Vagina (tissue), 2 donors: ENCODE results near the gene KCNH1. TPM values are rescaled to one million over a fixed set of nuclear protein-coding genes. Genes with fewer than 3 reads are reported as not detected.

ENCODE experiments used
- DNase-seq, 2 donors: peaks; one replicate each; pipeline ENCODE4 v3.0.0-alpha.2; 2017; ENCODE audit errors: extremely low spot score in 2 of 2
- H3K27ac ChIP-seq: fragments of 200-600 bp; sonication (generic); one replicate; pipeline ENCODE4 v1.5.1; 2019
- H3K27me3 ChIP-seq: fragments of 200-600 bp; sonication (generic); one replicate; pipeline ENCODE4 v1.5.1; 2019
- H3K36me3 ChIP-seq, 2 donors: fragments of 200-600 bp; sonication (generic); one replicate each; pipeline ENCODE4 v1.5.1; 2017 to 2019
- H3K4me1 ChIP-seq: fragments of 200-600 bp; sonication (generic); one replicate; pipeline ENCODE4 v1.5.1; 2019
- H3K4me3 ChIP-seq, 2 donors: fragments of 200-600 bp; sonication (generic); 1 replicate in 1 of 2; 2 replicates in 1 of 2; pipeline ENCODE4 v1.5.1; 2016 to 2019
- H3K9me3 ChIP-seq: fragments of 200-600 bp; sonication (generic); one replicate; pipeline ENCODE4 v1.5.1; 2019
- POLR2A ChIP-seq, 2 donors: fragments of 450-650 bp; IDR thresholded peaks; one replicate each; pipeline ENCODE4 v1.6.1; 2017; ENCODE audit warnings: antibody characterized with exemption in 2 of 2, mild to moderate bottlenecking in 2 of 2, moderate library complexity in 2 of 2
- POLR2AphosphoS5 ChIP-seq, 2 donors: sonication (generic); formaldehyde crosslinking; IDR thresholded peaks; one replicate each; pipeline ENCODE4 v1.9.0; 2017; ENCODE audit warnings: antibody characterized with exemption in 2 of 2, mild to moderate bottlenecking in 2 of 2, low read depth in 1 of 2; ENCODE audit not compliant: insufficient read depth in 1 of 2
- intact Hi-C: fragments of 100-400 bp; cut with DNase I; formaldehyde crosslinking; loops from one replicate; pipeline ENCODE4 v1.15.1; 2023
- total RNA-seq: library from RNA; depleted of rRNA; stranded (reverse); fragments of >200 nt; gene quantifications from one replicate; pipeline ENCODE4 v1.2.3, GENCODE V29; 2016
- TF ChIP-seq, protein P1 (sequence below), 3 experiments: fragments of 450-650 bp in 2 of 3; fragments of 200-600 bp in 1 of 3; sonication (generic) in 1 of 3; IDR thresholded peaks; one replicate each; pipeline ENCODE4 v1.5.1; 2017 to 2019; ENCODE audit warnings: antibody characterized with exemption in 3 of 3, mild to moderate bottlenecking in 2 of 3, moderate library complexity in 2 of 3

The KCNH1 gene
- total RNA-seq, 1 donor from 2014 or later: 3.9 TPM

DNA sequence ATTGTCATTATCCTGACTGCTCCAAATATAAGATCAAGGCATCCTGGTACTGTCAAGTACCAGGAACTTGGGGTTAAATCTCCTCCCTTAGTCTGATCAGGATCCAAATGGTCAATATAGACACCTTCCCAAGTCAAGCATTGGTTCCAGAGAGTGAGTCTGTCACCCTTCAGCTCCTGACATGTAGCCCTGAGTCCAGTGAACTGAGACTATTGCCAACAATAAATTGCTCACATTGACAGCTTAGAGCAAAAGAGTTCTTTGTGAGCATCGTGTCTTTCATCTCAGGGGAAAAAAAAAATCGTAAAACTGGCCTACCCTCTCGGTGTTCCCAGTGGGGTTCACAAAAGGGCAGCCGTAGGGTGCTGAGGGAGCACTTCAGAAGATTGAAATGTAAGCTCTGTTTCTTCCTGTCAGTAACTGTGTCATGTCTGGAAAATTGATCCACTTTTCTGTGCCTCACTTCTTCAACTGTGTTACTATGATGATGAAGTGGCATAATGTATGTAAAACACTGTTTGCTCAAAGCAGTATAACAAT is 228.5 kb downstream of the KCNH1 start:
- Histone ChIP-seq H3K9me3 (no peaks in the 10 kb centered on the region), H3K4me1 (no peaks in the 10 kb centered on the region), H3K27ac (no peak overlapping the region), H3K27me3 (no peaks in the 10 kb centered on the region), H3K36me3 (no peaks in the 10 kb centered on the region), H3K4me3 (no peak overlapping the region)
- TF ChIP-seq, protein P1, sequence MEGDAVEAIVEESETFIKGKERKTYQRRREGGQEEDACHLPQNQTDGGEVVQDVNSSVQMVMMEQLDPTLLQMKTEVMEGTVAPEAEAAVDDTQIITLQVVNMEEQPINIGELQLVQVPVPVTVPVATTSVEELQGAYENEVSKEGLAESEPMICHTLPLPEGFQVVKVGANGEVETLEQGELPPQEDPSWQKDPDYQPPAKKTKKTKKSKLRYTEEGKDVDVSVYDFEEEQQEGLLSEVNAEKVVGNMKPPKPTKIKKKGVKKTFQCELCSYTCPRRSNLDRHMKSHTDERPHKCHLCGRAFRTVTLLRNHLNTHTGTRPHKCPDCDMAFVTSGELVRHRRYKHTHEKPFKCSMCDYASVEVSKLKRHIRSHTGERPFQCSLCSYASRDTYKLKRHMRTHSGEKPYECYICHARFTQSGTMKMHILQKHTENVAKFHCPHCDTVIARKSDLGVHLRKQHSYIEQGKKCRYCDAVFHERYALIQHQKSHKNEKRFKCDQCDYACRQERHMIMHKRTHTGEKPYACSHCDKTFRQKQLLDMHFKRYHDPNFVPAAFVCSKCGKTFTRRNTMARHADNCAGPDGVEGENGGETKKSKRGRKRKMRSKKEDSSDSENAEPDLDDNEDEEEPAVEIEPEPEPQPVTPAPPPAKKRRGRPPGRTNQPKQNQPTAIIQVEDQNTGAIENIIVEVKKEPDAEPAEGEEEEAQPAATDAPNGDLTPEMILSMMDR (IDR thresholded peaks at IDR 0.05): no peak
- TF ChIP-seq POLR2AphosphoS5 (IDR thresholded peaks at IDR 0.05; ENCODE audit: insufficient read depth in 1 of 2, low read depth in 1 of 2) (no peak), POLR2A (IDR thresholded peaks at IDR 0.05) (no peak)
- DNase-seq: no peak
- intact Hi-C loops: no loop called here

DNA sequence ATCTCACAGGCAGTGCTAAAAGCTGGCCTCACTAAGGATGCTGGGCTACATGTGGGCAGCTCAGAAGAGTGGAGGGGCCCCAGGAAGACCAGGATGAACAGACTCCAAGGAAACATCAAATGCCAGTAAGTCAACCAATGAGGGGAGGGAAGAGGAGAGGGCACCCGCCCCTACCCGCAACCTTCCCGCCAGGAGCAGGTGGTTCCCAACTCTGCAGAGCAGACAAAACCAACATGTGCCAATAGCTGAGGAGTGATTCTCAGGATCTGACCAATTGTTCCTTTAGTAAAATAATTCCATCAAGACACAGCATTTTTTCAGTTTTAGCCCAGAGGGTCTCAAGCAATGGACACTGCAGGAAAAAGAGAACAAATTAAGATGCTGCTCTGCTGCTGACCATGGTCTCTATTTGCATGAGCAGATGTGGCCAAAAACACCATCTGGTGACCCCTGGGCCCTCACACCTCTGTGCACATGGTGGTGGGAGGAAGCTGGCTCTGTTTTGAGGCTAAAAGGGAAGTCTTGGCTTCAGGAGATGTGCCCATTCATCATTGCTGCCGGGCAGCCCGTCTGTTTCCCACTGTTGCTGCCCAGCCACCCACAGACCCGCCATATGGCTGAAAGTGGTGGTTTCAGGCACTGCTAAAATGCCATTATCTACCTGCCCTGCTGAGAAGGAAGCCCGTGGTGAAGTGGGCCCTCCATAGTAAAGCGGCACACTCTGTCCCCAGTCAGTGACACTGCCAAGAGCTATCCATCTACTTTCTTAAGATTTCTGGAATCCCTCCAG is 231.8 kb downstream of the KCNH1 start:
- Histone ChIP-seq H3K27me3 (no peaks in the 10 kb centered on the region), H3K36me3 (no peaks in the 10 kb centered on the region), H3K9me3 (no peaks in the 10 kb centered on the region), H3K27ac (no peak overlapping the region), H3K4me3 (no peak overlapping the region), H3K4me1 (no peaks in the 10 kb centered on the region)
- intact Hi-C loops: no loop called here
- no peak for DNase-seq
- TF ChIP-seq, protein P1 (IDR thresholded peaks at IDR 0.05): no peak
- TF ChIP-seq POLR2A (IDR thresholded peaks at IDR 0.05) (no peak), POLR2AphosphoS5 (IDR thresholded peaks at IDR 0.05; ENCODE audit: insufficient read depth in 1 of 2, low read depth in 1 of 2) (no peak)

DNA sequence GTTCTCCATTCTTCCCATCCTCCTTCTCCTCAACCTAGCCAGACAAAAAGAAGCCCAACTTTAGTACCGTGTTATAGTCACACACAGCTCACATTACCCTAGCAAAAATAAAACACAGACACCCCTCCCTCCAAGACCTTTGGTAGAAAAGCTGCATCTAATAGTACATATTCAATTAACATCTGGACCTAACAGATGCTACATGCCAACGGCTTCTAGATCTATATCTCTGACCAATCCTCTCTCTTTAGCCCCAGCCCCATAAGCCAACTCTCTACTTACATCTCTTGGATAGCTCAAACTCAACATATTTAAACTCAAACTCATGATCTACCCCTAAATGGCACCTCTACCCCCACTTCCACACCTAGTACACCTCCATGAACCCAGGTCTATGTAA is 233.1 kb downstream of the KCNH1 start:
- no peak overlapping the region for H3K27ac ChIP-seq
- no peak for TF ChIP-seq POLR2AphosphoS5 (IDR thresholded peaks at IDR 0.05; ENCODE audit: insufficient read depth in 1 of 2, low read depth in 1 of 2)
- TF ChIP-seq, protein P1 (IDR thresholded peaks at IDR 0.05): no peak
- TF ChIP-seq POLR2A (IDR thresholded peaks at IDR 0.05): no peak
- DNase-seq: no peak
- no peaks in the 10 kb centered on the region for H3K4me1 ChIP-seq
- H3K27me3 ChIP-seq: no peaks in the 10 kb centered on the region
- H3K4me3 ChIP-seq: no peak overlapping the region
- intact Hi-C loops: no loop called here
- H3K9me3 ChIP-seq: no peaks in the 10 kb centered on the region
- no peaks in the 10 kb centered on the region for H3K36me3 ChIP-seq

DNA sequence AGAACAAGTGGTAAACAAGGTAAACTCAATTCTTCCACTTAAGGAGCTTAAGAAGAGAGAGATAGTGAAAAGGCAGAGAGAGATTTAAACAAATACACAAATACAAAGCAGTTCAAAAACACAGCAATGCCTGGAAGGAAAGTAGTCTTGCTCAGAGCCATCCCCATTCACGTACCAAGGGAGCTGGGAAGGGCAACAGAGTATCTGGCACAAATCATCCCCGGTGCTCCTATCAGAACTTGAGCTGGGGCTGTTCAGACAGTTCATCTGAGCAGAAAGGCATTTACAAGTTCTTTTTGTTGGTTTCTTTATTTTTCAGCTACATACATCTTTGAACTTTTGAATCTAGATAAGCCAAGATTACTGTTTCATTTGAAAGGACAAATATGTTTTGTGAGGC is 233.9 kb downstream of the KCNH1 start:
- no peaks in the 10 kb centered on the region for H3K36me3 ChIP-seq
- no peaks in the 10 kb centered on the region for H3K27me3 ChIP-seq
- TF ChIP-seq, protein P1 (IDR thresholded peaks at IDR 0.05): no peak
- no peak for TF ChIP-seq POLR2A (IDR thresholded peaks at IDR 0.05)
- TF ChIP-seq POLR2AphosphoS5 (IDR thresholded peaks at IDR 0.05; ENCODE audit: insufficient read depth in 1 of 2, low read depth in 1 of 2): no peak
- intact Hi-C loops: no loop called here
- no peak overlapping the region for H3K4me3 ChIP-seq
- no peaks in the 10 kb centered on the region for H3K4me1 ChIP-seq
- H3K27ac ChIP-seq: no peak overlapping the region
- no peak for DNase-seq
- no peaks in the 10 kb centered on the region for H3K9me3 ChIP-seq

DNA sequence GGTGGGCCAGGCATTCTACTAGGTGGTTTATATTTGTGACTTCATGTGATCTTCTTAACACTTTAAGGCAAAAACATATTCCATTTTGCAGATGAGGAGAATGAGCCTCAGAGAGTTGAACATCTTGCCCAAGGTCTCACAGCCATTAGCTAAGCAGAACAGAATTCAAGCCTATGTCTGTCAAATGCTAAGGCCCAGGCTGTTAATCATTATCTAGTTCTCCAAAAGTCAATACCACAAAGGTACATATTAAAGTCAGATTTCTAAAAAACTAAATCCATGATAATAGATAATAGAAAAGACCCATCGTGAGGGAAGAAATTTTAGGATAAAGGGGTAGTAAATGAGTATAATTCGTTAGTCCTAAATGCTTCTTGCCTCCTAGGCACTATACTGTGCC is 234.3 kb downstream of the KCNH1 start:
- intact Hi-C loops: no loop called here
- no peak for DNase-seq
- TF ChIP-seq, protein P1 (IDR thresholded peaks at IDR 0.05): no peak
- TF ChIP-seq POLR2AphosphoS5 (IDR thresholded peaks at IDR 0.05; ENCODE audit: insufficient read depth in 1 of 2, low read depth in 1 of 2) (no peak), POLR2A (IDR thresholded peaks at IDR 0.05) (no peak)

More for the DNA sequence above, 234.3 kb downstream of the KCNH1 start:
- Histone ChIP-seq H3K9me3 (no peaks in the 10 kb centered on the region), H3K27ac (no peak overlapping the region), H3K4me1 (no peaks in the 10 kb centered on the region), H3K4me3 (no peak overlapping the region), H3K27me3 (no peaks in the 10 kb centered on the region), H3K36me3 (no peaks in the 10 kb centered on the region)
